ENCODE results near the gene ZNF460.

ZNF460 gene

GRCh38 chr19:57280962-57281400 is 696 bp downstream of the ZNF460 start:
- no peak for DNase-seq (ENCODE audit: low read depth)

GRCh38 chr19:57282011-57282643 is 1.8 kb downstream of the ZNF460 start:
- no peak for DNase-seq (ENCODE audit: low read depth)

GRCh38 chr19:57288373-57288772 is 8.1 kb downstream of the ZNF460 start:
- no peak for DNase-seq (ENCODE audit: low read depth)

- DNase-seq (ENCODE audit: low read depth), result no peak
Measured at GRCh38 chr19:57290970-57291369, 10.7 kb downstream of the ZNF460 start.

GRCh38 chr19:57292547-57292946 is 12.3 kb downstream of the ZNF460 start:
- DNase-seq (ENCODE audit: low read depth), result no peak

- DNase-seq (ENCODE audit: low read depth), result no peak
Measured at GRCh38 chr19:57293719-57294118, 13.4 kb downstream of the ZNF460 start.

GRCh38 chr19:57302020-57302465 is 21.8 kb downstream of the ZNF460 start:
- DNase-seq (ENCODE audit: low read depth), result no peak

- no peak for DNase-seq (ENCODE audit: low read depth)
Measured at GRCh38 chr19:57302727-57303401, 22.6 kb downstream of the ZNF460 start.

GRCh38 chr19:57305056-57305455 is 24.8 kb downstream of the ZNF460 start:
- DNase-seq (ENCODE audit: low read depth), result no peak

GRCh38 chr19:57308514-57308913 is 28.2 kb downstream of the ZNF460 start:
- no peak for DNase-seq (ENCODE audit: low read depth)

- no peak for DNase-seq (ENCODE audit: low read depth)
Measured at GRCh38 chr19:57310792-57311191, 30.5 kb downstream of the ZNF460 start.

- DNase-seq (ENCODE audit: low read depth), result no peak
Measured at GRCh38 chr19:57314146-57314545, 33.9 kb downstream of the ZNF460 start.

GRCh38 chr19:57317503-57317902 is 37.2 kb downstream of the ZNF460 start:
- no peak for DNase-seq (ENCODE audit: low read depth)

- no peak for DNase-seq (ENCODE audit: low read depth)
Measured at GRCh38 chr19:57319869-57320179, 39.5 kb downstream of the ZNF460 start.

GRCh38 chr19:57320180-57321084 is 40.1 kb downstream of the ZNF460 start, which contains the start of gene ZNF543:
Gene ZNF543, plus strand, starts transcription at chr19:57320472. Its CDS starts 382 bp downstream, at chr19:57320854.
- DNase-seq (ENCODE audit: low read depth), result peak; percentile 76

- DNase-seq (ENCODE audit: low read depth), result no peak
Measured at GRCh38 chr19:57321116-57321515, 40.8 kb downstream of the ZNF460 start.

- no peak for DNase-seq (ENCODE audit: low read depth)
Measured at GRCh38 chr19:57321751-57322150, 41.5 kb downstream of the ZNF460 start.

- no peak for DNase-seq (ENCODE audit: low read depth)
Measured at GRCh38 chr19:57324992-57325391, 44.7 kb downstream of the ZNF460 start.

- DNase-seq (ENCODE audit: low read depth), result no peak
Measured at GRCh38 chr19:57327993-57328392, 47.7 kb downstream of the ZNF460 start.

- DNase-seq (ENCODE audit: low read depth), result no peak
Measured at GRCh38 chr19:57334191-57334590, 53.9 kb downstream of the ZNF460 start.

GRCh38 chr19:57338877-57339276 is 58.6 kb downstream of the ZNF460 start:
- DNase-seq (ENCODE audit: low read depth), result no peak

- no peak for DNase-seq (ENCODE audit: low read depth)
Measured at GRCh38 chr19:57342582-57342981, 62.3 kb downstream of the ZNF460 start.

All from T-helper 22 cell (primary cell).